Measurements from ENCODE around the gene ST3GAL5.

ST3GAL5 gene

DNA sequence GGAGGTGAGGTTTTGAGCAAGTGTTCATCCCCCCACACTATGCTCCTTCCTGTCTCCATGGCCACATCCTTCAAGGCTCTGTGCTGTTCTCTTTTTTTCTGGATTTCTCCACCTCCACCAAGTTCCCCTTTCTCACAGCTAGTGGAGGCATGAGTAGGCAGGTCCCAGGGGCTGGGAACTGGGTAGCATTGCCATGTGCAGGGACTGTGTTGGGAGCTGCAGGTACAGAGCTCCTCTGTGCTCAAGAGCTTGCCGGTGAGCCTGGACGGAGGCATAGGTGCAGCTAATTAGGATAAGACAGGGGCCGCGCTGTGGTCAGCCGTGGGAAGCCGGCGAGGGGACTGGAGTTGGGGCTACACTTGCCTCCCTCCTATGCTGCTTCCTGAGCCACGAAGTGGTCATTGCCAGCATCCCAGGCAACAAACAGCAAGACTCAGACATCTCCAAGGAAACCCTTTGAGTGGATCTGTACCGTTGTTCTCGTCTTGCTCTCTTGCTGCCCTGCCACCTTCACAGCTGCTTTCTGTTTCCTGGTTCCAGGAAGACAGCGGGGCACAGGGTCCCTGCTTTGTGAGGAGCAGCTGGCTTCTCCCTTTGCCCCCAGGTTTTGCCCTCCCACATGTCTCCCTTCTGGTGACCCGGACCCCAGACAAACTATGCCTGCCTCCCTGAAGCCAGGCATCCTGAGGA lies 98.1 kb downstream of the ST3GAL5 start:
- FAIRE-seq (no peak), DNase-seq (ENCODE audit: insufficient read length, low spot score) (no peak)
- TF ChIP-seq TAF1 (IDR thresholded peaks at IDR 0.05; ENCODE audit: low read depth, low read length) = no peak
- TF ChIP-seq SPI1 (IDR thresholded peaks at IDR 0.05; ENCODE audit: low read depth, low read length) = no peak
- no peak for TF ChIP-seq POU2F2 (IDR thresholded peaks at IDR 0.05; ENCODE audit: low read depth, low read length)

- TF ChIP-seq PAX5 (IDR thresholded peaks at IDR 0.05; ENCODE audit: insufficient read depth, low read length, severe bottlenecking) = no peak
- no peak for TF ChIP-seq POLR2AphosphoS5 (IDR thresholded peaks at IDR 0.05; ENCODE audit: low read depth, low read length)
- DNase-seq (ENCODE audit: insufficient read length, low spot score) = no peak
- no peak for FAIRE-seq
These were observed 98.8 kb downstream of the ST3GAL5 start for GRCh38 chr2:85790032-85790431.

DNA sequence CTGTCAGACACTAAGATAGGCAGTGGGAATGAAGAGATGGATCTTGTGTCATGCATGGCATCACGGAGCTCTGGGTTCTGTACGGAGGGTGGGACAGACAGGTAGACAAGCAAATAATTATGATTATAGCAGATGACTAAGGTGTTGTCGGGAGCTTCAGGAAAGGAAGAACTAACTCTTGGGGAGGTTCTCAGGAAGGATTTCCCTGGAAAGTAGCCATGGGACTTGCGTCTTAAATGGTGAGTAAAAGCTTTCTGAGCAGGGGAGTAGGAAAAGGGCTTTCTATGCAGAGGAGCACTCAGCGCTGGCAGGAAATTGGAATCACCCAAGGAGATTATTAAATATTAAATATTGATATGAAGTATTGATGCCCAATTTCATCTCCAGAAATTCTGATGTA lies 99.5 kb downstream of the ST3GAL5 start:
- TF ChIP-seq POLR2A (IDR thresholded peaks at IDR 0.05; ENCODE audit: low read depth, low read length) (no peak), POU2F2 (IDR thresholded peaks at IDR 0.05; ENCODE audit: low read depth, low read length) (no peak), POLR2AphosphoS5 (IDR thresholded peaks at IDR 0.05; ENCODE audit: low read depth, low read length) (no peak), PAX5 (IDR thresholded peaks at IDR 0.05; ENCODE audit: insufficient read depth, low read length, severe bottlenecking) (no peak), SPI1 (IDR thresholded peaks at IDR 0.05; ENCODE audit: low read depth, low read length) (no peak), TAF1 (IDR thresholded peaks at IDR 0.05; ENCODE audit: low read depth, low read length) (no peak)
- FAIRE-seq = no peak
- DNase-seq (ENCODE audit: insufficient read length, low spot score) = no peak

DNA sequence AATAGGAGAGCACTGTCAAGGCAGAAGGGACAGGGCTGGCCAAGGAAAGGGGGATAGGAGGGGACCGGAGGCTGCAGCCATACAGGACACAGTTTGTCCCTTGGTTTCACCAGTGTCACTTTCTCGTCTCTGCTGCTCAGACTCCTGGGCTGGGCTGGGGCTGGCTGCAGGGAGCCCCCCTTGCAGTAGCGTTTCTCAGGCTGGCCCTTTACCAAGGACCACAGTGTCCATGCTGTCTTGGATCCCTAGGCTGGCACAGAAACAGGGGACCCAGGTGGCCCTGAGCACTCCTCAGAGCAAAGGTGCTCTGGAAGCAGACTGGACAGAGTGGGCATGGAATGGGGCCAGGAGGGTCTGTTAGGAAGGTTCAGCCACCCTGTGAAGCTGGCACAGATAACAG lies 100.2 kb downstream of the ST3GAL5 start:
- no peak for FAIRE-seq
- TF ChIP-seq POLR2A (IDR thresholded peaks at IDR 0.05; ENCODE audit: low read depth, low read length) (no peak), SPI1 (IDR thresholded peaks at IDR 0.05; ENCODE audit: low read depth, low read length) (no peak), POLR2AphosphoS5 (IDR thresholded peaks at IDR 0.05; ENCODE audit: low read depth, low read length) (no peak), PAX5 (IDR thresholded peaks at IDR 0.05; ENCODE audit: insufficient read depth, low read length, severe bottlenecking) (no peak), POU2F2 (IDR thresholded peaks at IDR 0.05; ENCODE audit: low read depth, low read length) (no peak), TAF1 (IDR thresholded peaks at IDR 0.05; ENCODE audit: low read depth, low read length) (no peak)
- no peak for DNase-seq (ENCODE audit: insufficient read length, low spot score)

GRCh38 chr2:85787981-85788340 lies 100.8 kb downstream of the ST3GAL5 start:
- FAIRE-seq (no peak), DNase-seq (ENCODE audit: insufficient read length, low spot score) (no peak)
- TF ChIP-seq POLR2AphosphoS5 (IDR thresholded peaks at IDR 0.05; ENCODE audit: low read depth, low read length) = no peak
- no peak for TF ChIP-seq POU2F2 (IDR thresholded peaks at IDR 0.05; ENCODE audit: low read depth, low read length)
- no peak for TF ChIP-seq POLR2A (IDR thresholded peaks at IDR 0.05; ENCODE audit: low read depth, low read length)
- no peak for TF ChIP-seq SPI1 (IDR thresholded peaks at IDR 0.05; ENCODE audit: low read depth, low read length)
- no peak for TF ChIP-seq PAX5 (IDR thresholded peaks at IDR 0.05; ENCODE audit: insufficient read depth, low read length, severe bottlenecking)
- no peak for TF ChIP-seq TAF1 (IDR thresholded peaks at IDR 0.05; ENCODE audit: low read depth, low read length)

- DNase-seq (ENCODE audit: insufficient read length, low spot score) = no peak
- FAIRE-seq = no peak
- TF ChIP-seq PAX5 (IDR thresholded peaks at IDR 0.05; ENCODE audit: insufficient read depth, low read length, severe bottlenecking) = no peak
- no peak for TF ChIP-seq SPI1 (IDR thresholded peaks at IDR 0.05; ENCODE audit: low read depth, low read length)
- TF ChIP-seq TAF1 (IDR thresholded peaks at IDR 0.05; ENCODE audit: low read depth, low read length) = no peak
- TF ChIP-seq POLR2A (IDR thresholded peaks at IDR 0.05; ENCODE audit: low read depth, low read length) = no peak
- TF ChIP-seq POLR2AphosphoS5 (IDR thresholded peaks at IDR 0.05; ENCODE audit: low read depth, low read length) = no peak
- TF ChIP-seq POU2F2 (IDR thresholded peaks at IDR 0.05; ENCODE audit: low read depth, low read length) = no peak
These were observed 101.4 kb downstream of the ST3GAL5 start for GRCh38 chr2:85787282-85787980.
